GM12878 (cell line): ENCODE measurements around the gene ZNF366. TPM values are rescaled to one million over a fixed set of nuclear protein-coding genes. Genes with fewer than 3 reads are reported as not detected.

Experiments
- BHLHE40 ChIP-seq, 2 experiments: fragments of 450-650 bp in 1 of 2; IDR thresholded peaks; 2 replicates each; pipeline ENCODE4 v1.6.1; 2011 to 2017; ENCODE audit warnings: low read depth in 2 of 2, borderline replicate concordance in 1 of 2, improper control_type of control experiment in 1 of 2, low read length in 1 of 2, mild to moderate bottlenecking in 1 of 2
- CEBPB ChIP-seq, 2 experiments: fragments of 150-350 bp in 1 of 2; IDR thresholded peaks; 2 replicates each; pipeline ENCODE4 v1.6.1; 2012 to 2014; ENCODE audit warnings: low read depth in 2 of 2, low read length in 2 of 2, borderline replicate concordance in 1 of 2, inconsistent platforms in 1 of 2
- CHD2 ChIP-seq: IDR thresholded peaks from 2 replicates; pipeline ENCODE4 v1.6.1; 2011; ENCODE audit warnings: low read depth, low read length, improper control_type of control experiment, borderline replicate concordance
- ETV6 ChIP-seq, 2 experiments: fragments of 450-650 bp in 1 of 2; IDR thresholded peaks in 1 of 2; conservative IDR thresholded peaks in 1 of 2; 2 replicates each; pipeline ENCODE4 v1.6.1; 2014; ENCODE audit warnings: antibody characterized with exemption in 1 of 2, borderline replicate concordance in 1 of 2, low read depth in 1 of 2, mild to moderate bottlenecking in 1 of 2, moderate library complexity in 1 of 2
- EZH2 ChIP-seq: IDR thresholded peaks from 2 replicates; pipeline ENCODE4 v1.6.1; 2012; ENCODE audit warnings: low read depth, mild to moderate bottlenecking, control low read depth, inconsistent platforms, low read length, borderline replicate concordance; ENCODE audit not compliant: control insufficient read depth
- KAT2A ChIP-seq: conservative IDR thresholded peaks from 2 replicates; pipeline ENCODE4 v1.6.1; 2011; ENCODE audit warnings: low read depth, low read length; ENCODE audit not compliant: control insufficient read depth
- NKRF ChIP-seq: fragments of 450-650 bp; conservative IDR thresholded peaks from 2 replicates; pipeline ENCODE4 v1.6.1; 2017; ENCODE audit warnings: mild to moderate bottlenecking, moderate library complexity
- POU2F2 ChIP-seq: IDR thresholded peaks from 3 replicates; pipeline ENCODE4 v1.6.1; 2011; ENCODE audit warnings: low read depth, mild to moderate bottlenecking, low read length, borderline replicate concordance
- RAD51 ChIP-seq: fragments of 450-650 bp; IDR thresholded peaks from 2 replicates; pipeline ENCODE4 v1.6.1; 2016; ENCODE audit warnings: moderate library complexity, mild to moderate bottlenecking, inconsistent platforms
- RUNX3 ChIP-seq: IDR thresholded peaks from 2 replicates; pipeline ENCODE4 v1.6.1; 2012; ENCODE audit warnings: low read length, inconsistent platforms
- SPI1 ChIP-seq: IDR thresholded peaks from 2 replicates; pipeline ENCODE4 v1.6.1; 2011; ENCODE audit warnings: low read depth, mild to moderate bottlenecking, low read length, moderate library complexity, borderline replicate concordance; ENCODE audit not compliant: insufficient read depth
- SREBF1 ChIP-seq: IDR thresholded peaks from 2 replicates; pipeline ENCODE4 v1.6.1; 2012; ENCODE audit warnings: mild to moderate bottlenecking, low read length
- TCF12 ChIP-seq: IDR thresholded peaks from 2 replicates; pipeline ENCODE4 v1.6.1; 2011; ENCODE audit warnings: low read depth, mild to moderate bottlenecking, low read length
- ZBTB33 ChIP-seq: fragments of 450-650 bp; IDR thresholded peaks from 2 replicates; pipeline ENCODE4 v1.6.1; 2017; ENCODE audit warnings: mild to moderate bottlenecking
- ZNF384 ChIP-seq: IDR thresholded peaks from 2 replicates; pipeline ENCODE4 v1.6.1; 2012; ENCODE audit warnings: low read depth, mild to moderate bottlenecking, low read length, improper control_type of control experiment, borderline replicate concordance
- ZNF687 ChIP-seq: fragments of 450-650 bp; IDR thresholded peaks from 2 replicates; pipeline ENCODE4 v1.6.1; 2017; ENCODE audit warnings: mild to moderate bottlenecking, moderate library complexity
- polyA plus RNA-seq, 11 experiments: library from polyadenylated mRNA; depleted of rRNA in 4 of 11; unstranded in 6 of 11; stranded (reverse) in 5 of 11; fragments of >200 nt; fragmentation: Nextera tagmentation in 4 of 11; fragmentation: Illumina TruSeq in 1 of 11; extraction: Ambion mirVana in 4 of 11; extraction: Trizol in 1 of 11; gene quantifications; 1 replicate in 1 of 11; 2 replicates in 10 of 11; pipeline versions ENCODE4 v1.2.1 to v1.2.3, GENCODE V29; 2011 to 2016; ENCODE audit warnings: inconsistent platforms in 2 of 11, missing spikeins in 2 of 11, low read depth in 1 of 11
- total RNA-seq, 4 experiments: library from RNA; depleted of rRNA in 3 of 4; stranded (reverse); fragments of >200 nt in 3 of 4; fragmentation: Illumina TruSeq in 1 of 4; extraction: Trizol in 1 of 4; gene quantifications; 2 replicates each; pipeline versions ENCODE4 v1.2.1 to v1.2.3, GENCODE V29; 2013 to 2021

ZNF366 gene
- total and polyA plus RNA-seq, 10 of the 15 experiments (the other 5 are each of a cell fraction or from before 2014, with no cell fraction given): 0.01 to 0.18 (median 0.04) TPM; not detected in 6

- no peak for TF ChIP-seq CEBPB (IDR thresholded peaks at IDR 0.05; ENCODE audit: borderline replicate concordance in 1 of 2, low read depth in 2 of 2, low read length in 2 of 2)
- TF ChIP-seq POU2F2: no peak
- no peak for TF ChIP-seq KAT2A
- TF ChIP-seq ETV6 (conservative IDR thresholded peaks at IDR 0.05 in 1 of 2, IDR thresholded peaks at IDR 0.05 in 1 of 2; ENCODE audit: borderline replicate concordance in 1 of 2, low read depth in 1 of 2): no peak
- 0 out of 2 replicates have a peak, but pooled peaks have one; percentile 25 for TF ChIP-seq RAD51
- no peak for TF ChIP-seq SREBF1
- peak; percentile 21; the same call in 1 of the 2 replicates for TF ChIP-seq ZNF384
- no peak for TF ChIP-seq CHD2
- 0 out of 2 replicates have a peak, but pooled peaks have one; percentile 25 for TF ChIP-seq TCF12
- TF ChIP-seq RUNX3: peak; percentile 34; the same call in 1 of the 2 replicates
- TF ChIP-seq EZH2: no peak
- TF ChIP-seq ZBTB33: no peak
- TF ChIP-seq SPI1: 0 out of 2 replicates have a peak, but pooled peaks have one; percentile 5
- no peak for TF ChIP-seq NKRF
- TF ChIP-seq ZNF687: no peak
- TF ChIP-seq BHLHE40 (IDR thresholded peaks at IDR 0.05; ENCODE audit: borderline replicate concordance in 1 of 2, low read depth in 2 of 2, low read length in 1 of 2): peak; percentile 37 to 55; a peak in 3 of 4 replicates
Measured at GRCh38 chr5:72518001-72518683, 10.9 kb upstream of the ZNF366 start (continued).
